ENCODE results near the gene EP400.

Gene EP400

DNA sequence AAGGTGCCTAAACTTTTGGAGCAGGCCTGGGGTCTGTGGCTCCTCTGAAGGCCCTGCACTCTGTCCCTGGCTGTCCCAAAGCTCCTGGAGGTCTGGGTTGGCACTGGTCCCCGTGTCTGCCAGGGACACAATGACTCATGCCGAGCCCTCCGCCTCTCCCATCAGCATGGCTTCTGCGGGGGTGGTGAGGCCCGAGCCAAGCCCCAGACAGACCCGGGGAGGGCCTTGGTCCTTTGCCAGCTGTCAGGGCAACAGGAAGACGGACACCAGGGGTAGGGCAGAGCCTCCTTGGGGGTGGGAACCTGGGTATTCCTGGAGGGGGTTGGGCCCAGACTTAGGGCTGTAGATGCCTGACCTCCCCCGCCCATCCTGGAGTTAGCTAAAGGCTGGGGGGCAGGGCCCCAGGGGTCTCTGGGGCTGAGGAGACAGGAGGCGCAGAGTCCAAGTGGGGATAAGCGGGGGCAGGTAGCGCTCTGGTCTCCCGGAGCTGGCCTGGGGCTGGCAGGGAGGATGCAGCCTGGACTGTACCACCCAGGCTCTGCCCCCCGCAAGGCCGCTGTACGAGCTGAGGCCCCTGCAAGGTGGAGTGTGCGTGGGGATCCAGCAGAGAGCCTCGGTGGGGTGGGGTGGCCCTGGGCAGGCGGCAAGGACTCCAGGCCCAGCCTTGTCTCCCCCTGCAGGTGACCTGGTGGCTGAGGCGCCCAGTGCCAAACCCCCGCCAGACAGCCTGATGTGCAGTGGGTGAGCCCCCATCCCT is 37.0 kb upstream of the EP400 start:
- no peak overlapping the region for H3K4me3 ChIP-seq (ENCODE audit: low read depth, low read length)
- TF ChIP-seq CTCF (IDR thresholded peaks at IDR 0.05; ENCODE audit: insufficient read depth, low read length, missing control alignments), result no peak
- peak; percentile 36 for DNase-seq (ENCODE audit: low read depth, low spot score)
- ChIA-PET CTCF (interaction anchor here (0.8 to 1.4 kb wide), 4 partner anchors 8 to 42 kb away, joined by 3 to 4 read pairs (median 3); no protein-coding TSS in a partner anchor), POLR2A (interaction anchor here (1.2 kb wide), 1 partner anchor 11 kb away, joined by 3 read pairs; no protein-coding TSS in a partner anchor)

GRCh38 chr12:131913666-131914065 is 36.1 kb upstream of the EP400 start:
- POLR2A ChIA-PET, result interaction anchor here (1.2 kb wide), 1 partner anchor 10 kb away, joined by 3 read pairs; no protein-coding TSS in a partner anchor
- CTCF ChIA-PET, result interaction anchor here (0.8 kb wide), 1 partner anchor 16 kb away, joined by 3 read pairs; no protein-coding TSS in a partner anchor
- H3K4me3 ChIP-seq (ENCODE audit: low read depth, low read length), result no peak overlapping the region
- TF ChIP-seq CTCF (IDR thresholded peaks at IDR 0.05; ENCODE audit: insufficient read depth, low read length, missing control alignments), result no peak
- no peak for DNase-seq (ENCODE audit: low read depth, low spot score)

DNA sequence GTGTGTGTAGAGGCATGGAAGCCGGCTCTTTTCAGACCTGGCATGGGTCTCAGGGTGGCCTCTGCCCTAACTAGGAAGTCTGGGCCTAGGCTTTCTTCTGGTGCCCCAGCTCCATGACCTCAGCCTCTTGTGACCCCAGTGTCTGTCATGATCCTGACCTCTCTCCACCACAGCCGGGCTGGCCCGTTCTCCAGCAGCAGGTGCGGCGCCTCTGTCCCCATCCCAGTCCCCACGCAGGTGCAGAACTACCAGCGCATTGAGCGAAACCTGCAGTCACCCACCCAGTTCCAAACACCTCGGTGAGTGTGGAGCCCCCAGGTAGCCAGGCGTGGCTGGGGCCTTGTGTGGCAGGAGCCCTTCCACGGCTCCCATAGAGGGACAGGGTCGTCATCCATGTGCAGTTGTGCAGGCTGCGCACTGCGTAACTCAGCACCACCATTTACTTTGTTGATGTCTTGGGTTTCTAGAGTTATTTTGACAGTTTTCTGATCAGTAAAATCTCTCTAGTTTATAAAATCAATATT is 35.5 kb upstream of the EP400 start:
- DNase-seq (ENCODE audit: low read depth, low spot score), result no peak
- TF ChIP-seq CTCF (IDR thresholded peaks at IDR 0.05; ENCODE audit: insufficient read depth, low read length, missing control alignments), result no peak
- CTCF ChIA-PET, result no interaction called here
- POLR2A ChIA-PET, result interaction anchor here (0.6 kb wide), 1 partner anchor 548 kb away, joined by 3 read pairs; no protein-coding TSS in a partner anchor
- H3K4me3 ChIP-seq (ENCODE audit: low read depth, low read length), result no peak overlapping the region

GRCh38 chr12:131915000-131915689 is 34.6 kb upstream of the EP400 start:
- no peak overlapping the region for H3K4me3 ChIP-seq (ENCODE audit: low read depth, low read length)
- ChIA-PET CTCF (no interaction called here), POLR2A (no interaction called here)
- no peak for TF ChIP-seq CTCF (IDR thresholded peaks at IDR 0.05; ENCODE audit: insufficient read depth, low read length, missing control alignments)
- DNase-seq (ENCODE audit: low read depth, low spot score), result no peak

GRCh38 chr12:131915823-131916222 is 33.9 kb upstream of the EP400 start:
- ChIA-PET POLR2A (no interaction called here), CTCF (no interaction called here)
- DNase-seq (ENCODE audit: low read depth, low spot score), result no peak
- TF ChIP-seq CTCF (IDR thresholded peaks at IDR 0.05; ENCODE audit: insufficient read depth, low read length, missing control alignments), result no peak
- H3K4me3 ChIP-seq (ENCODE audit: low read depth, low read length), result no peak overlapping the region
